Cardiac fibroblast (primary cell): Measurements from ENCODE around the gene COL7A1.
A peak's percentile ranks its signal among the peaks of the same experiment; 100 is the strongest.

ENCODE experiments used
- DNase-seq, 2 donors: peaks; one replicate each; pipeline versions ENCODE4 v3.0.0 to v3.0.0-alpha.2; 2010; ENCODE audit warnings: low read depth in 2 of 2
- H3K4me3 ChIP-seq, 2 donors: replicated peaks in 1 of 2; 1 replicate in 1 of 2; 2 replicates in 1 of 2; pipeline ENCODE4 v1.5.1; 2011; ENCODE audit warnings: low read depth in 2 of 2, low read length in 2 of 2, mild to moderate bottlenecking in 2 of 2, moderate library complexity in 1 of 2
- TF ChIP-seq, protein P1 (sequence below): IDR thresholded peaks from one replicate; pipeline ENCODE4 v1.5.1; 2011; ENCODE audit warnings: low read depth, mild to moderate bottlenecking, low read length, inconsistent platforms

Gene COL7A1

DNA sequence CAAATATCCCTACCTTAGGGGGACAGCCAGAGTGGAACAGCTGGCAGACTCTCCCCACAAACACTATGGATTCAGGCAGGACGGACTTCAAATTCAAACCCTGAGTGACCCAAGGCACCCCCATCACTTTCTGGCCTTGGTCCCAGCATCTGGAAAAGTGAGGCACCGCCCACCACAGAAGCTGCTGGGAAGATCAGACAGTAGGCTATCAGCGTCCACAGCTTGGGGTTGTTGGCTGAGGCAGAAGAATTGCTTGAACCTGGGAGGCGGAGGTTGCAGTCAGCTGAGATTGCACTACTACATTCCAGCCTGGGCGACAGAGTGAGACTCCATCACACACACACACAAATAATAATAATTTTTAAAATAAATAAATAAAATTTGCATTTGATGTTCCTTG, 47.0 kb downstream of the COL7A1 start:
- DNase-seq = no peak
- H3K4me3 ChIP-seq = no peak overlapping the region
- TF ChIP-seq, protein P1, sequence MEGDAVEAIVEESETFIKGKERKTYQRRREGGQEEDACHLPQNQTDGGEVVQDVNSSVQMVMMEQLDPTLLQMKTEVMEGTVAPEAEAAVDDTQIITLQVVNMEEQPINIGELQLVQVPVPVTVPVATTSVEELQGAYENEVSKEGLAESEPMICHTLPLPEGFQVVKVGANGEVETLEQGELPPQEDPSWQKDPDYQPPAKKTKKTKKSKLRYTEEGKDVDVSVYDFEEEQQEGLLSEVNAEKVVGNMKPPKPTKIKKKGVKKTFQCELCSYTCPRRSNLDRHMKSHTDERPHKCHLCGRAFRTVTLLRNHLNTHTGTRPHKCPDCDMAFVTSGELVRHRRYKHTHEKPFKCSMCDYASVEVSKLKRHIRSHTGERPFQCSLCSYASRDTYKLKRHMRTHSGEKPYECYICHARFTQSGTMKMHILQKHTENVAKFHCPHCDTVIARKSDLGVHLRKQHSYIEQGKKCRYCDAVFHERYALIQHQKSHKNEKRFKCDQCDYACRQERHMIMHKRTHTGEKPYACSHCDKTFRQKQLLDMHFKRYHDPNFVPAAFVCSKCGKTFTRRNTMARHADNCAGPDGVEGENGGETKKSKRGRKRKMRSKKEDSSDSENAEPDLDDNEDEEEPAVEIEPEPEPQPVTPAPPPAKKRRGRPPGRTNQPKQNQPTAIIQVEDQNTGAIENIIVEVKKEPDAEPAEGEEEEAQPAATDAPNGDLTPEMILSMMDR = no peak

DNA sequence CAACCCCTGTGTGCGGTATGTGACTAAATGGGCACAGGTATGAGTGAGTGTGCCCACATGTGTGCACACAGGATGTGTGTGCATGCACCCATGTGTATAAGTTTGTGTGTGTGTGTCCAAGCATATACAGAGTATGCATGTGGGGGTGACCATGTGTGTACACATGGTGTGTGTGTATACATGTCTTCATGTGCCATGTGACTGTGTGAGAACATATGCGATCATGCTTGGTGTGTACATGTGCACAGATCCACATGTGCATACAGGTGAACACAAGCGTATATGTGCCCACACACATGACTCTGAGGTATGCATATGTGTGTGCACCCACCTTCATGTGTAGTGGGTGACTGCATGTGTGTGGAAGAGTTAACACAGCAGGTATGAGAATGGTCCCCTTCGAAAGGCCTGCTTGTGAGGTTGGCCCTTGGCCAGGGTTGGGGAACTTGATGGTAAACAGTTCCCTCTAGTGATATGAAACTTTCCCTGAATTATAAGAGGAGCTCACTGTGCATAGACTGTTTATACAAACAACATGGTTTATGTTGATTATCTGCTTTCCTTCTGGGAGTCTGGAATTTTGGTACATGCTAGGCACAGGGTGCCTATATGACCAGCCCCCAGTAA, 48.8 kb downstream of the COL7A1 start:
- H3K4me3 ChIP-seq = no peak overlapping the region
- peak in 1 of 2 donors; percentile 38 for DNase-seq
- TF ChIP-seq, protein P1 = no peak

DNA sequence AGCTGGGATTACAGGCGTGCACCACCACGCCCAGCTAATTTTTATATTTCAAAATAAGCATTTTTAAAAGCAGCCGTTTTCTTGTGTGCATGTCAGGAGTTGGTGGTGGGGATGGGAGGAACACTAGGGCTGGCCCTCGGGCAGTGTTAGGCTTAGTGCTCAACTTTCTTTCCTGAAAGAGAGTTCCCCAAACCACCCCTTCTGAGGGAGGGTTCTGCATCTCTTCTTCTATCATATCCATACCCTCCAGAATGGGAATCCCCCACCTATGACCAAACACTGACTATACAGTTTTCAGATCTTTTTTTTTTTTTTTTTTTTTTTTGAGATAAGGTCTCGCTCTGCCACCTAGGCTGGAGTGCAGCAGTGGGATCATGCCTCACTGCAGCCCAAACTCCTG, 51.0 kb downstream of the COL7A1 start:
- TF ChIP-seq, protein P1 = no peak
- H3K4me3 ChIP-seq = no peak overlapping the region
- no peak for DNase-seq

DNA sequence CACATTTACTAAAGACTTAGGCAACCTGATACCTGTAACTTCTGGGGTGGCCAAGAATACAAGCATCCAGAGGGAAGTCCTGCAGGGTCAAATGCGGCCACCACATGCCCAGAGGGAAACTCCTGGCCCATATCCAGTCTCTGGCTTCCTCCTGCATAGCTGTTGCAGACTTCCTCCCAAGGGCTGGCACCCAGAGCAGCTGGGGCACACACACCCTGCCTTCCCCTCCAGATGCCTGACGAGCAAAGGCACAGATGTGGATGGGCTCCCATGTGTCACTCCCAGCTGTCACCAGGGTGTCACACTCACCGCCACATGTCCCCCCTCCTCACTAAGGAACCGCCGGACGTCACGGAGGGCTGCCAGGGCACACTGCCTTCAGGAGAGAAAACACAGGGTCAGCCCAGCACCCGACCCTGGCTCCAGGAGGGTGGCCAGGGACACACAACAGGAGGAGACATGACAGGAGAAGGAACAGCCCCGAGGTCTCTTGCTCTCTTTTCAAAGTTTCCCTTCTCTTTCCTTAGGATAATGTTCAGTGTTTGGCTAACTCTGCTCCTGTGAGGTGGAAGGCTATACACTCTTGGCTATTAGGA, 51.8 kb downstream of the COL7A1 start:
- DNase-seq = peak in 1 of 2 donors; percentile 17
- TF ChIP-seq, protein P1 = no peak
- no peak overlapping the region for H3K4me3 ChIP-seq

DNA sequence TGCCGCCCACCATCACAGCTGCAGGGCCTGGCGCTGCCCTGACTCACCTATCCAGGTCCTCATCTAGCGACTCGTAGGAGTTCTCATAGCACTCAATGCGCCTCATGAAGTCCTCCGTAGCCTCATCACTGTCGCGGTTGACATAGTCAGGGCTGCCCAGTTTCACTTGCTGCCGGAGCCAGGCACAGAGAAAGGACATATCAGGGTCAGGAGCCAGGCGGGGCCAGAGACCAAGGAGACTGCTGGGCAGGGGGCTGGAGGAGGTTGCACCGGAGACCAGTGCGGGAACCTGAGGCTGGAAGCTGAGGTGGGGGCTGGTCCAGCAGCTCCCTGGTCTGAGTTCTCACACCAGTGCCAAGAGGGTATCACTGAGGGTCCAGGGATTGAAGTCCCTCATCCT, 56.7 kb downstream of the COL7A1 start:
- TF ChIP-seq, protein P1 = no peak
- no peak for DNase-seq

DNA sequence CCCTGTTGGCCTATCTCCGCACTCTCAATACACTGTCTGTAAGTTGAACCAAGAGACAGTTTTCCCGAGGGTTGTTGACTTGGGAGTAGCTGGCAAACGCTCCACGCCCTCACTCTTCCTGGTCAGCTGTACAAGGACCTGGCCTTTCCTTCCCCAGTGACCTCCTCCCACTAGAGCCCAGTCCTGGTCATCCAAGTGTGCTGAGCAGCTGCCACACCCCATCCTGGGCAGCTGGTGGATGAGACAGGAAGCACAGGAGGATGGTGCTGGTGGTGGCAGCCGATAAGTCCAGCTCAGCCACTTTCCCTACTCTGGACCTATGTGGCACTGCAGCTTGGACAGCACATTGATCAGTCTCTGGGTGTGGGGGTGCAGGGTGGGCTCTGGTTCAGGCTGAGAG, 58.3 kb downstream of the COL7A1 start:
- TF ChIP-seq, protein P1 = no peak
- DNase-seq = no peak
- H3K4me3 ChIP-seq = no peak overlapping the region

More for the DNA sequence above, 56.7 kb downstream of the COL7A1 start:
- no peak overlapping the region for H3K4me3 ChIP-seq
